ENCODE measurements around the gene KLHDC7B. TPM values are rescaled to one million over a fixed set of nuclear protein-coding genes. Genes with fewer than 3 reads are reported as not detected.

The KLHDC7B gene
- polyA plus RNA-seq, 3 donors from 2014 or later = 2.4 to 8.1 (median 4.5) TPM

DNA sequence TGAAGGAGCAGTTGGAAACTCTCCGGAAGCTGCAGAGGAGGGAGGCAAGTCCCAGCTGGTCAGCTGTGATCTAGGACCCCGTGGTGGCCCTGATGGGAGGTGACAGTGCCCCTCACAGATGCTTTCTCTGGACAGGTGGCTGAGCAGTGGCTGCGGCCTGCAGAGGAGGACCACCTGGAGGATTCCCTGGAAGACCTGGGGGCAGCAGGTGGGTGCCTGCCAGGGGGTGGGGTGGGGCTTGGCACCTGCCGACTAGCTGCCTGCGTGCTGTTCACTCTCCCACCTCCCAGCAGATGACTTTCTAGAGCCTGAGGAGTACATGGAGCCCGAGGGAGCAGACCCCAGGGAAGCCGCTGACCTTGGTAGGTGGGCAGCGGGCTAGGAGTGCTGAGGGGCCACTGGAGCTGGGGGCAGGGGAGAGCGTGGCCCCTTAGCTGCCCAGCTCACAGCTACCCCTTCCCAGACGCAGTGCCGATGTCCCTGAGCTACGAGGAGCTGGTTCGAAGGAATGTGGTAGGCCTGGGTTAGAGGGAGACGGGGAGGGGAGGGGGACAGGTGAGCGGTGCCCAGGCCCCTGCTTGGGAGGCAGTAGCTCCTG, 23.4 kb upstream of the KLHDC7B start:
- Mint-ChIP-seq H3K27ac (no peak overlapping the region), H3K36me3 (no peaks in the 10 kb centered on the region), H3K4me3 (no peak overlapping the region), H3K27me3 (ENCODE audit: low read depth in 3 of 3) (peaks cover 9 to 15% (median 13%) of the 10 kb centered on the region in 3 donors), H3K4me1 (peaks cover 14 to 15% of the 10 kb centered on the region in 2 donors), H3K9me3 (no peaks in the 10 kb centered on the region)
- no peak for DNase-seq

DNA sequence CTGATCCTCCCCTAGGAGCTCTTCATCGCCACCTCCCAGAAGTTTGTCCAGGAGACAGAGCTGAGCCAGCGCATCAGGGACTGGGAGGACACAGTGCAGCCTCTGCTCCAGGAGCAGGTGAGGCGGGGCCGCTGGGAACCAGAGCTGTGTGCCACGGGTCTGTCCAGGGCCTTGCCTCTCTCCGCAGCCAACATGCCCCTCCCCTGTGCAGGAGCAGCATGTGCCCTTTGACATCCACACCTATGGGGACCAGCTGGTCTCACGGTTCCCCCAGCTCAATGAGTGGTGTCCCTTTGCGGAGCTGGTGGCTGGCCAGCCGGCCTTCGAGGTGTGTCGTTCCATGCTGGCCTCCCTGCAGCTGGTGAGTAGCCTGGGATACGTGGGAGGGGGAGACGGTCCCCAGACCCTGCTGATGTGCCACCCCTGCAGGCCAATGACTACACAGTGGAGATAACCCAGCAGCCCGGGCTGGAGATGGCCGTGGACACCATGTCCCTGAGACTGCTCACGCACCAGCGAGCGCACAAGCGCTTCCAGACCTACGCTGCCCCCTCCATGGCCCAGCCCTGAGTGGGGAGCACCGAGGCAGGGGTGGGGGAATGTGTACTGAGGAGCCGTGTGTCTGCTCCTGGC, 22.8 kb upstream of the KLHDC7B start:
- Mint-ChIP-seq H3K36me3 (no peaks in the 10 kb centered on the region), H3K4me1 (peaks cover 20 to 22% of the 10 kb centered on the region in 2 donors), H3K4me3 (peak overlapping the region in 3 of 5 donors; percentile 2 to 21 (median 5)), H3K27me3 (ENCODE audit: low read depth in 3 of 3) (peaks cover 9 to 15% (median 13%) of the 10 kb centered on the region in 3 donors), H3K27ac (no peak overlapping the region), H3K9me3 (no peaks in the 10 kb centered on the region)
- no peak for DNase-seq

DNA sequence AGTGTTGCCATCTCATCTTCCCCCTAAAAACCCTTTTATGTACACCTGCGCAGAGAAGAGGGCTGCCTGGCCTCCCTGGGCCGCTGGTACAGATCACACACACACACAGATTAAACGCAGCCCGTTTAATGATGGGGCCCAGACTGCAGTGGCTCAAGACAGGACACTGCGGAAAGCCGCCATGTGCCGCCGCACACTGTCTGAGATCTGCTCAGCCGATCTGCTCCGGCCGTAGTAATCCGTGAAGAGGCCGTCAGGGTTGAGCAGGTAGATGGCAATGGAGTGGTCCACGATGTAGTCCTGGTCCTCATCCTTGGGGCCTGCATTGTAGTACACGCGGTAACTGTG, 22.3 kb upstream of the KLHDC7B start:
- no peaks in the 10 kb centered on the region for H3K36me3 Mint-ChIP-seq
- no peak overlapping the region for H3K27ac Mint-ChIP-seq
- H3K27me3 Mint-ChIP-seq (ENCODE audit: low read depth in 3 of 3) = peaks cover 9 to 15% (median 13%) of the 10 kb centered on the region in 3 donors
- H3K4me3 Mint-ChIP-seq = peak overlapping the region in 3 of 5 donors; percentile 2 to 21 (median 5)
- no peaks in the 10 kb centered on the region for H3K9me3 Mint-ChIP-seq
- H3K4me1 Mint-ChIP-seq = peaks cover 25 to 27% of the 10 kb centered on the region in 2 donors
- DNase-seq = no peak

DNA sequence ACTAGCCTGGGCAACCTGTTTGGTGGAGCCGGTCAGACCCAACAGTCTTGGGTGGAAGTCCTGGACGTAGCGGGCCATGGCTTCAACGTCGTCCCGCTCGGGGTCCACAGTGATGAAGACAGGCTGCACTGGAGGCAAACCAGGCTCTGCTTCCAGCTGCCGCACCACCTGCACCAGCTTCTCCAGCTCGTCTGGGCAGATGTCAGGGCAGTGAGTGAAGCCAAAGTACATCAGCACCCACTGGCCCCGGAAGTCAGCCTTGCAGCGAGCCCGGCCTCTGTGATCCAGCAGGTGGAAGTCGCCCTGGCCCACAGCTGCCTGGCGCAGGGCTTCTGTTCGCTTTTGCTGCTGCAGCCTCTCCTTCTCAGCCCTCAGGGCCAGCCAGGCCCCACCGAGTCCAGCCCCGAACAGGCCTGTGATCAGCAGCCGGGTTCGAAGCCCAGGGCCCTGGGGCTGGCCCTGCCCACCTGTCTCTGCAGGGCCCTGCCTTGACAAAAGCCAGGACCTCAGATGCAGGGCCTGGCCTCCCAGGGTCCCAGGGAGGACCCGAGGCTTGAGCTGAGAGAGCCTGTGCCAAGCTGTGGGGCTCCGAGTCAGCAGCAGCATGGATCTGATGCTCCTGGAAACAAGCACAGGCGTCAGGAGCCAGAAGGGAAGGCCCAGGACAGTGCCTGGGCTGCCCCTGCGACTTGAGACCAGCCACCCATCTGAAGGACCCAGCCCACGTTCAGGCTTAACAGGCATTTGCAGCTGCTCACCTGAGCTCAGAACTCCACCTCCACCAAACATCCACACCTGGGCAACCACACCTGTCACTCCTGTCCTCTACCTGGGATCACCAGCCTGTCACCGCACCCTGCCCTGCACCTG, 21.7 kb upstream of the KLHDC7B start:
- peak overlapping the region in 5 of 6 donors; percentile 67 to 92 (median 84) for H3K27ac Mint-ChIP-seq
- peaks cover 27 to 29% of the 10 kb centered on the region in 2 donors for H3K4me1 Mint-ChIP-seq
- DNase-seq = no peak
- no peaks in the 10 kb centered on the region for H3K9me3 Mint-ChIP-seq
- H3K27me3 Mint-ChIP-seq (ENCODE audit: low read depth in 3 of 3) = peaks cover 9 to 14% (median 13%) of the 10 kb centered on the region in 3 donors
- no peaks in the 10 kb centered on the region for H3K36me3 Mint-ChIP-seq
- peak overlapping the region; percentile 84 to 89 (median 87) for H3K4me3 Mint-ChIP-seq

DNA sequence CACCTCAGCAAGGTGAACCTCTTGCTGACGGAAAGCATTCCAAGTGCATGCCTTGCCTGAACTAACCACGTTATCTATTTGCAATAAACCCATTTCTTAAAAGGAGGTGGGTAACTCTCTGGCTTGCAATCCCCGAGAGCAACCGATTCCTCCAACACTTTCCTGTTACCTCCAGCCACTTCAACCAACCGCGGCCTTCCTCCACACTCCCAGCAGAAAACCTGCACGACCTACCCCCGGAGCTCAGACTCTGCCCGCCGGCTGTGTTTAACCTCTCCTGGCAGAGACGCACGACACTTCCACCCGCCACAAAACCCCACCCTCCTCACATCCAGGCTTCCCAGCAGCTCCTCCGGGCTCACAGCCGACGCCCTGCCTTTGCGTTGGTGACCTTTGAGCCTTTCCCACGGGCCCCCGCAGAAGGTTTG, 21.0 kb upstream of the KLHDC7B start:
- peak overlapping the region; percentile 84 to 89 (median 87) for H3K4me3 Mint-ChIP-seq
- no peak for DNase-seq
- H3K27ac Mint-ChIP-seq = peak overlapping the region; percentile 67 to 92 (median 84)
- H3K4me1 Mint-ChIP-seq = peaks cover 27 to 29% of the 10 kb centered on the region in 2 donors
- H3K9me3 Mint-ChIP-seq = no peaks in the 10 kb centered on the region
- peaks cover 9 to 16% (median 13%) of the 10 kb centered on the region in 3 donors for H3K27me3 Mint-ChIP-seq (ENCODE audit: low read depth in 3 of 3)
- H3K36me3 Mint-ChIP-seq = no peaks in the 10 kb centered on the region

DNA sequence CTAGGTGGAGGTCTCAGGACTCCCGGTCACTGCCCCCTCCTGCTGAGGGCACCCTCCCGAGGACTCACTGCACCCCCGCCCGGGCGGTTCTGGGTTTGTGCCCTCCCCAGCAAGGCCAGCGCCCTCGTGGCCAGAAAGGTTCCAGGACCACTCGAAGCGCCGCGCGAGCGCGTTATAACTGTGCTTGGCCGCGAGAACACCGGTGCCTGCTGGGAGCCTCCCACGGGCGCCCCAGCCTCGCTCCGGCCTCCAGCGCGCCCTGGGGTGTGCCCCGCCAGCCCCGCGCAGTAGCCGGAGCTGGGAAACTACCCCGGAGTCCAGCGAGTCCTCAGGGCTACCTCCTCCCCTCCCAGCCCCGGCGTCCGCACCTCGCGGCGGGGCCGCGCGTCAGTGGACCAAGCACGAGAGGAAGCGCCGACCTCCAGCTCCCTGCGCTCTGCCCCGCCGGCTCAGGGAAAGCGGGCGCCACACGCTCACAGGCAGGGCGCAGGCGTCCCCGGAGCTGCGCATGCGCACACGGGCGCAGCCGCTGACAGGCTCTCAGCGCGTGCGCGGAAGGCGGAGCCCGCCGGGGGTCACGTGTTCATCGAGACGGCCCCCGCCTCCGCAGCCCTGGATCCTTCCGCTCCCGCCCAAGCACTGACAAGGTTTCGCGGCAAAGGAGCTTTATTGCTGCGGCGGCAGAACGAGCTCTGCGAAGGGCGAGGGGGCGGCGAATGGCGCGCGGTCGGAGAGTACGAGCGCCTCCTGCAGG, 20.4 kb upstream of the KLHDC7B start, which contains the start of gene SCO2:
TSS of gene SCO2 (minus strand) at position 495 of the 754 bp plus-strand sequence. CDS start 1,187 bp downstream, outside the sequence.
- H3K27me3 Mint-ChIP-seq (ENCODE audit: low read depth in 3 of 3) = peaks cover 9 to 16% (median 13%) of the 10 kb centered on the region in 3 donors
- peak; percentile 97 to 98 (median 98) for DNase-seq
- H3K36me3 Mint-ChIP-seq = no peaks in the 10 kb centered on the region
- no peaks in the 10 kb centered on the region for H3K9me3 Mint-ChIP-seq
- peaks cover 27 to 29% of the 10 kb centered on the region in 2 donors for H3K4me1 Mint-ChIP-seq
- H3K4me3 Mint-ChIP-seq = peak within 1 kb of the TSS; percentile 84 to 89 (median 87)
- peak within 1 kb of the TSS; percentile 73 to 92 (median 86) for H3K27ac Mint-ChIP-seq

DNA sequence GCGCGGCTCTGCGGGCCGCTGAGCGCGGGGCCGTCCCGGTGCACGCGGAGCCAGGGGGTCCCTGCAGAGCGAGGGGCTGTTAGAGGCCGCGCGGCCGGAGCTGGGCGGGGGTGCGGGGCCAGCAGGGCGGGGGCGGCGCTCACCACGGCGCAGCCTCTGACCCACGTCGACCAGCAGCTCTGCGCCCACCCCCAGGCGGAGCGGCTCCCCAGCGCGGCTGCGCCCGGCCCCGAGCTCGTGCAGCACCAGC, 19.9 kb upstream of the KLHDC7B start:
- Mint-ChIP-seq H3K4me1 (peaks cover 27 to 29% of the 10 kb centered on the region in 2 donors), H3K9me3 (no peaks in the 10 kb centered on the region), H3K27me3 (ENCODE audit: low read depth in 3 of 3) (peaks cover 9 to 19% (median 13%) of the 10 kb centered on the region in 3 donors), H3K36me3 (no peaks in the 10 kb centered on the region), H3K4me3 (peak overlapping the region; percentile 81 to 89 (median 85)), H3K27ac (peak overlapping the region in 5 of 6 donors; percentile 67 to 87 (median 73))
- no peak for DNase-seq

DNA sequence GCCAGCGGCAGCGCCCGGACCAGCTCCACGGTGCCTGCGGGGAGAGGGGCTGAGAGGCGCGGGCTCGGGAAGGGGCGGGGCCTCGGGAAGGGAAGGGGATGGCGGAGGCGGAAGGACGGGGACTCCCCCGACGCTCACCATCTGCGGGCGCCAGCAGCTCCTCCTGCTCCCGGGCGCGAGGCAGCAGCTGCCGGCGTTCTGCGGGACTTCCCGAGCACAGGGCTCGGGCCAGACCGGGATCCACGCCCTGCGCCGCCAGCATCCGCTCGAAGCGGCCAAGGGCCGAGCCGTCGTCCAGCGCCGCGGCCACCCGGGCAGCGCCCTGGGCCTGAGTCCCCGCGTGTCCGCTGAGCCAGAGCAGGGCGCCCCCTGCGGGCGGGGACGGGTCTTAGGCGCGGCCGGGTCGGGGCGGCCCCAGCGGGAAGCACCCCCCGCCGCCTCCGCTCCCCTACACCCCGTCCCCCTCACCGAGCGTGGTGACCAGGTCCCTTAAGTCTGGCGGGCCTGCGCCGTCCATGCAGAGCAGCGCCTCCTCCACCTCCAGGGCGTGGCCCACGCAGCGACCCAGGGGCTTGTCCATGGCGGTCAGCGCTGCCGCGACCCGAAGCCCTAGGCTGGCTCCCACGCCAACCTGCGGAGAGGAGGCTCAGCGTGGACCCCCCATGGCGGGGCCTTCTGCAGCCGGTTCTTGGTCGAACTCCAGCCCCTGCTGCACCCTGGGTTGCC, 19.4 kb upstream of the KLHDC7B start:
- peaks cover 9 to 23% (median 13%) of the 10 kb centered on the region in 3 donors for H3K27me3 Mint-ChIP-seq (ENCODE audit: low read depth in 3 of 3)
- H3K4me1 Mint-ChIP-seq = peaks cover 27 to 30% of the 10 kb centered on the region in 2 donors
- H3K9me3 Mint-ChIP-seq = no peaks in the 10 kb centered on the region
- peak overlapping the region; percentile 72 to 80 (median 76) for H3K4me3 Mint-ChIP-seq
- H3K36me3 Mint-ChIP-seq = no peaks in the 10 kb centered on the region
- DNase-seq = peak; percentile 80 to 84 (median 82)
- H3K27ac Mint-ChIP-seq = peak overlapping the region; percentile 75 to 95 (median 84)

DNA sequence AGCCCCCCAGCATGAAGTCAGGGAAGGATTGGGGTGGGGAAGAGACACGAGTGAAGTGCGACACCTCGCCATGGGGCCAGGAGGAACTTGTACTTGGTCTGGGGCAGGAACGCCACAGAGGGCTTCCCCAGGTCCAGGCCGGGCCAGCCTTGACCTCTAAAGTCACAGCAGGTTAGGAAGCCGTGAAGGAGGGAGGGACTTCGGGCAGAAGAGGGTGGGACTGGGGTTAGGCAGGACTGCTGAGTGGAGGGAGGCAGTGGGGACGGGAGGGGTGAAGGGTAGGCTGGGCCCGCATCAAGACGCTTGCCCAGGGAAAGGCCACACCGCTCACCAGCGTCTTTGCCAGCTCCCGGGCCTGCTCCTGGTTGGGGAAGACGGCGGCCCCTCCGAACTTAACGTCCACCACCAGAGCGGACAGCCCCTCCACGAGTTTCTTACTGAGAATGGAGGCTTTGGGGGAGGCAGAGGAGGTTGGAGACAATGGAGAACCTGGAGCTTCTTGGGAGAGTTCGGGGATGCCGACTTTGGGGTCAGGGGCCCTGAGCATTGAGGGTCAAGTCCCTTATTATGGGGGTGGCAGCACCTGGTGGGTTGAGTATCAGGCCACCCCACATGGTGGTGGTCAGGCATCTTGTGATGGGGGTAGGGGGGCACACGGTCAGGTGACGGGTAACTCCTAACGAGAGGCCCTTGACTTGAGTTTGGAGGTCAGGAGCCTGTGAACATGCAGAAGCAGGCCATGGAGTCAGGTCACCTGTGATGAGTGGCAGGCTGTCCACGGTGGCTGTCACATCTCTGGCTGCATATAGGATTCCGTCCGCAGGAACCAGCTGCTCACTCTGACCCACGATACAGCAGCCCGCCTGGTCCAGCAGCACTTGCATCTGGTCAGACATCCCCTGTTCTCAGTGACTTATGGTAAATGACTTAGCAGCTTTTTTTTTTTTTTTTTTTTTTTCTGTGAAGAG, 18.6 kb upstream of the KLHDC7B start:
- H3K4me3 Mint-ChIP-seq = peak overlapping the region; percentile 71 to 80 (median 76)
- DNase-seq = no peak
- no peaks in the 10 kb centered on the region for H3K36me3 Mint-ChIP-seq
- peaks cover 27 to 30% of the 10 kb centered on the region in 2 donors for H3K4me1 Mint-ChIP-seq
- peak overlapping the region; percentile 75 to 95 (median 84) for H3K27ac Mint-ChIP-seq
- H3K27me3 Mint-ChIP-seq (ENCODE audit: low read depth in 3 of 3) = peaks cover 9 to 24% (median 13%) of the 10 kb centered on the region in 3 donors
- no peaks in the 10 kb centered on the region for H3K9me3 Mint-ChIP-seq

DNA sequence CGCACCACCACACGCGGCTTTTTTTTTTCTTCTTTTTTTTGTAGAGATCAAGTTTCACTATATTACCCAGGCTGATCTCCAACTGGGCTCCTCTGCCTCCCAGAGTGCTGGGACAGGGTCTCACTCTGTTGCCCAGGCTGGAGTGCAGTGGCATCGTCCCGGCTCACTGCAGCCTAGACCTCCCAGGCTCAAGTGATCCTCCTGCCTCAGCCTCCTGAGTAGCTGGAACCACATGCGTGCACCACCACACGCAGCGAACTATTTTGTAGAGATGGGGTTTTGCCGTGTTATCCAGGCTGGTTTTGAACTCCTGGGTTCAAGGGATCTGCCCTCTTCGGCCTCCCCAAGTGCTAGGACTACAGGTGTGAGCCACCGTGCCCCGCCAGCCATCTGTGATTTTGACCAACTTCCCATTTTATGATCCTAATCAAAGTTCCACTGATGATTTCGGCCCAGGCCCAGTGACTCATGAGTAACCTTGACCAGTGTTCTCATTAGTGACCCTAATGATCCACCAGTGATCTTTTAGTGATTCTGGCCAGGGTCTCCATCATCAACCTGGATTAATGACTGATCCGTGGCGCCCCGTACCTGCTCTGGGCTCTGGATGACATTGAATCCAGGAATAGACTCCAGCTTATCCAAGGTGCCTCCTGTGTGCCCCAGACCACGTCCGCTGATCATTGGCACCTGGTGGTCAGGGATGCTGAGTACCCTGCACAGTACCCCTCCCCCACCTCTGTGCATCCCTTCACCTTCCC, 17.6 kb upstream of the KLHDC7B start:
- no peak for DNase-seq
- H3K4me1 Mint-ChIP-seq = peaks cover 27 to 32% of the 10 kb centered on the region in 2 donors
- peak overlapping the region; percentile 79 to 95 (median 84) for H3K27ac Mint-ChIP-seq
- H3K27me3 Mint-ChIP-seq (ENCODE audit: low read depth in 3 of 3) = peaks cover 9 to 26% (median 13%) of the 10 kb centered on the region in 3 donors
- H3K4me3 Mint-ChIP-seq = peak overlapping the region; percentile 71 to 80 (median 76)
- peaks cover 0 to 1% (median 0%) of the 10 kb centered on the region in 6 donors for H3K9me3 Mint-ChIP-seq
- H3K36me3 Mint-ChIP-seq = no peaks in the 10 kb centered on the region

DNA sequence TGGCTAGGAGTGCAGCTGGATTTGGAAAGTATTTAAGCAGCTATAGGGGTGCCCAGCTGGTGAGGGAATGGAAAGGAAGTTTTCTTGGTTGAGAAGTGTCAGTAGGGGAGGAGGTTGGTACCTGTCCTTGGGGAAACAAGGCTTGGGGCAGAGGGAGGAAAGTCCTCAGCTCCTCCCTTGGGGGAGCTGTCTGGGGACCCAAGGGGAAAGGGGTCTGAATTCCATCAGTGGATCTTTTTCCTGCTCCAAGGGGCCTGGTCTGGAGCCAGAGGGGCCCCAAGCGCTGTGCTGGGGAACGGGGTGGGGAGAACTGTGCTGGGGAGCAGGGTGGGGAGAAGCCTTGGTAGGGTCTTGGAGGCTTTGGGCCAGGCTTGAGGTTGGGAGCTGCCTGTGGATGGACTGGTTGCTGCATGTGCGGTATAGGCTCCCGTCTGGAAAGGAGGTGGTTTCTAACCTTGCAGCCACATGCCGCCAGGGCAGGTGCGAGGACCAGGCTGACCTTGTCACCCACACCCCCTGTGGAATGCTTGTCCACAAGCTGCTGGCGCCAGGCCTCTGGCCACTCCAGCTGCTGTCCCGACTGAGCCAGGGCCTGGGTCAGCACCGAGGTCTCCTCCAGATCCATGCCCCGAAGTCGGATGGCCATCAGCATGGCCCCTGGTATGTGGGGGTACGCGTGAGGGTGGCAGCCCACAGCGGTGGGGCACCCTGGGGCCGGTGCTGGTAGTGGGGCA, 16.9 kb upstream of the KLHDC7B start:
- DNase-seq = no peak
- Mint-ChIP-seq H3K27me3 (ENCODE audit: low read depth in 3 of 3) (peaks cover 6 to 29% (median 16%) of the 10 kb centered on the region in 3 donors), H3K27ac (peak overlapping the region; percentile 79 to 89 (median 84)), H3K36me3 (no peaks in the 10 kb centered on the region), H3K4me1 (peaks cover 27 to 32% of the 10 kb centered on the region in 2 donors), H3K9me3 (peaks cover 0 to 1% (median 0%) of the 10 kb centered on the region in 6 donors), H3K4me3 (peak overlapping the region; percentile 33 to 80 (median 71))
